Upper lobe of left lung (tissue), 4 donors: ENCODE results near the gene INPPL1.

Experiments used
- EP300 ChIP-seq, 4 donors: sonication (generic); formaldehyde crosslinking; IDR thresholded peaks; one replicate each; pipeline ENCODE4 v1.5.1; 2017; ENCODE audit warnings: antibody characterized with exemption in 4 of 4, control low read depth in 2 of 4
- POLR2A ChIP-seq, 4 donors: fragments of 450-650 bp; IDR thresholded peaks; one replicate each; pipeline ENCODE4 v1.5.1; 2016 to 2017; ENCODE audit warnings: antibody characterized with exemption in 4 of 4, mild to moderate bottlenecking in 2 of 4
- TF ChIP-seq, protein P1 (sequence below), 6 experiments: fragments of 450-650 bp in 4 of 6; fragments of 200-600 bp in 2 of 6; sonication (generic) in 2 of 6; IDR thresholded peaks; one replicate each; pipeline ENCODE4 v1.5.1; 2016 to 2019; ENCODE audit warnings: antibody characterized with exemption in 6 of 6

- TF ChIP-seq, protein P1, sequence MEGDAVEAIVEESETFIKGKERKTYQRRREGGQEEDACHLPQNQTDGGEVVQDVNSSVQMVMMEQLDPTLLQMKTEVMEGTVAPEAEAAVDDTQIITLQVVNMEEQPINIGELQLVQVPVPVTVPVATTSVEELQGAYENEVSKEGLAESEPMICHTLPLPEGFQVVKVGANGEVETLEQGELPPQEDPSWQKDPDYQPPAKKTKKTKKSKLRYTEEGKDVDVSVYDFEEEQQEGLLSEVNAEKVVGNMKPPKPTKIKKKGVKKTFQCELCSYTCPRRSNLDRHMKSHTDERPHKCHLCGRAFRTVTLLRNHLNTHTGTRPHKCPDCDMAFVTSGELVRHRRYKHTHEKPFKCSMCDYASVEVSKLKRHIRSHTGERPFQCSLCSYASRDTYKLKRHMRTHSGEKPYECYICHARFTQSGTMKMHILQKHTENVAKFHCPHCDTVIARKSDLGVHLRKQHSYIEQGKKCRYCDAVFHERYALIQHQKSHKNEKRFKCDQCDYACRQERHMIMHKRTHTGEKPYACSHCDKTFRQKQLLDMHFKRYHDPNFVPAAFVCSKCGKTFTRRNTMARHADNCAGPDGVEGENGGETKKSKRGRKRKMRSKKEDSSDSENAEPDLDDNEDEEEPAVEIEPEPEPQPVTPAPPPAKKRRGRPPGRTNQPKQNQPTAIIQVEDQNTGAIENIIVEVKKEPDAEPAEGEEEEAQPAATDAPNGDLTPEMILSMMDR (IDR thresholded peaks at IDR 0.05): no peak
- TF ChIP-seq EP300 (IDR thresholded peaks at IDR 0.05) (no peak), POLR2A (IDR thresholded peaks at IDR 0.05) (no peak)
Observed at GRCh38 chr11:72222106-72222891, 2.3 kb upstream of the INPPL1 start.
